KMS-11 (cell line): ENCODE data around the gene CCDC134.
A peak's percentile ranks its signal among the peaks of the same experiment; 100 is the strongest.

ENCODE experiments used
- H2AFZ ChIP-seq: fragments of 200-600 bp; sonication (generic); 2 replicates; pipeline ENCODE4 v1.6.1; 2016; ENCODE audit warnings: antibody characterized with exemption, mixed run types, low read depth
- H3K27ac ChIP-seq: fragments of 200-600 bp; sonication (generic); 2 replicates; pipeline ENCODE4 v1.6.1; 2016; ENCODE audit warnings: mild to moderate bottlenecking, mixed run types
- H3K27me3 ChIP-seq: fragments of 200-600 bp; sonication (generic); 2 replicates; pipeline ENCODE4 v1.6.1; 2017; ENCODE audit warnings: mild to moderate bottlenecking, low read depth, mixed run types, moderate library complexity; ENCODE audit not compliant: insufficient read depth
- H3K36me3 ChIP-seq: fragments of 200-600 bp; sonication (generic); 2 replicates; pipeline ENCODE4 v1.6.1; 2017; ENCODE audit warnings: mild to moderate bottlenecking, mixed run types; ENCODE audit not compliant: insufficient read depth
- H3K4me1 ChIP-seq: fragments of 200-600 bp; sonication (generic); 2 replicates; pipeline ENCODE4 v1.6.1; 2016; ENCODE audit warnings: mild to moderate bottlenecking, low read depth, mixed run types; ENCODE audit not compliant: poor library complexity, severe bottlenecking
- H3K4me2 ChIP-seq: fragments of 200-600 bp; sonication (generic); 2 replicates; pipeline ENCODE4 v1.7.0; 2016; ENCODE audit warnings: mild to moderate bottlenecking, mixed run types
- H3K4me3 ChIP-seq: fragments of 200-600 bp; sonication (generic); IDR thresholded peaks from 2 replicates; pipeline ENCODE4 v1.6.1; 2017; ENCODE audit warnings: low read depth, low read length, mixed read lengths; ENCODE audit not compliant: insufficient read depth
- H3K79me2 ChIP-seq: fragments of 200-600 bp; sonication (generic); 2 replicates; pipeline ENCODE4 v1.6.1; 2016; ENCODE audit warnings: low read depth, mixed run types; ENCODE audit not compliant: insufficient read depth
- H3K9ac ChIP-seq: fragments of 200-600 bp; sonication (generic); 2 replicates; pipeline ENCODE4 v1.6.1; 2016; ENCODE audit warnings: mild to moderate bottlenecking, mixed run types
- H4K20me1 ChIP-seq: fragments of 200-600 bp; sonication (generic); 2 replicates; pipeline ENCODE4 v1.6.1; 2016; ENCODE audit warnings: mild to moderate bottlenecking, mixed run types; ENCODE audit not compliant: insufficient read depth
- CTCF ChIP-seq: fragments of 200-600 bp; sonication (generic); conservative IDR thresholded peaks from 2 replicates; pipeline ENCODE4 v1.6.1; 2017; ENCODE audit warnings: low read depth, mild to moderate bottlenecking, antibody characterized with exemption, low read length, moderate library complexity, mixed read lengths

Gene CCDC134

GRCh38 chr22:41840216-41840615 lies 39.7 kb downstream of the CCDC134 start:
- Histone ChIP-seq H3K79me2 (peaks cover 90% of the 10 kb centered on the region), H3K4me1 (peaks cover 31% of the 10 kb centered on the region), H3K9ac (no peak overlapping the region), H3K4me3 (no peak overlapping the region), H3K36me3 (peaks cover 8% of the 10 kb centered on the region; the same call in 1 of the 2 replicates), H2AFZ (no peak overlapping the region), H3K27ac (no peak overlapping the region), H4K20me1 (peaks cover 25% of the 10 kb centered on the region; the same call in 1 of the 2 replicates), H3K27me3 (no peaks in the 10 kb centered on the region), H3K4me2 (no peak overlapping the region)
- no peak for TF ChIP-seq CTCF

GRCh38 chr22:41841085-41841712 lies 40.7 kb downstream of the CCDC134 start:
- H3K4me1 ChIP-seq = peaks cover 25% of the 10 kb centered on the region

GRCh38 chr22:41842996-41843970 lies 42.8 kb downstream of the CCDC134 start:
- Histone ChIP-seq H2AFZ (no peak overlapping the region), H3K27ac (no peak overlapping the region), H3K4me3 (no peak overlapping the region), H3K36me3 (0 out of 2 replicates have a peak, but pooled peaks cover 2% of the 10 kb centered on the region), H3K4me1 (peaks cover 24% of the 10 kb centered on the region), H3K9ac (no peak overlapping the region), H3K27me3 (no peaks in the 10 kb centered on the region), H3K4me2 (peak overlapping the region; percentile 19; the same call in 1 of the 2 replicates), H4K20me1 (peaks cover 29% of the 10 kb centered on the region), H3K79me2 (peaks cover 88% of the 10 kb centered on the region)
- TF ChIP-seq CTCF = no peak

More at GRCh38 chr22:41841085-41841712, 40.7 kb downstream of the CCDC134 start:
- Histone ChIP-seq H2AFZ (no peak overlapping the region), H3K36me3 (peaks cover 8% of the 10 kb centered on the region; the same call in 1 of the 2 replicates), H4K20me1 (peaks cover 20% of the 10 kb centered on the region; the same call in 1 of the 2 replicates), H3K27ac (no peak overlapping the region), H3K9ac (no peak overlapping the region), H3K27me3 (no peaks in the 10 kb centered on the region), H3K4me2 (no peak overlapping the region), H3K4me3 (no peak overlapping the region), H3K79me2 (peaks cover 90% of the 10 kb centered on the region)
- TF ChIP-seq CTCF = no peak

GRCh38 chr22:41844036-41844435 lies 43.6 kb downstream of the CCDC134 start:
- Histone ChIP-seq H3K79me2 (peaks cover 88% of the 10 kb centered on the region), H3K4me1 (peaks cover 21% of the 10 kb centered on the region), H3K9ac (no peak overlapping the region), H3K36me3 (0 out of 2 replicates have a peak, but pooled peaks cover 2% of the 10 kb centered on the region), H4K20me1 (peaks cover 35% of the 10 kb centered on the region), H3K27ac (no peak overlapping the region), H2AFZ (no peak overlapping the region), H3K27me3 (no peaks in the 10 kb centered on the region), H3K4me3 (no peak overlapping the region), H3K4me2 (no peak overlapping the region)
- TF ChIP-seq CTCF = no peak
